GM18870 (cell line): ENCODE data around the gene SLC24A3.
A peak's percentile ranks its signal among the peaks of the same experiment; 100 is the strongest.

Source experiments
- ATAC-seq: cut with Tn5 transposase; IDR thresholded peaks from one replicate; pipeline ENCODE4 v1.9.1; 2021; ENCODE audit warnings: moderate library complexity; ENCODE audit not compliant: unreplicated experiment

SLC24A3 gene

DNA sequence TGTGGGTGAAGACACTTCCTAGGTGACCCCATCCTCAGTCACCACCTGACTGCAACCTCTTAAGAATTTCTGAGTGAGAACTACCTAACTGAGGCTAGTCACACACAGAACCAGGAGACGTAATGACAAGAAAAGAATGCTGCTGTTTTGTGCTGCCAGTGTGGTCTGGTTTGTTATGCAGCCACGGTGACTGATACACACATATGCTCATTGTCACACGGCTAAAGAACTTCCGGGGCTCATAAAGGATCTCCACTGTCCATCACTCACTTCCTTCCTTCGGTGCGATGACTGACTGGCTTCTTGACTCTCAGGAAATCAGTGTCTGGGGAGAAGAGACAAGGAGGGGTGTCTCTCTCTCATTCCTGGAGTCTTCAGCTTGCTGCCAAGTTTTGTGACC is 88.0 kb downstream of the SLC24A3 start:
- no peak for ATAC-seq

- ATAC-seq: no peak
Measured at GRCh38 chr20:19301142-19301541, 88.7 kb downstream of the SLC24A3 start.

DNA sequence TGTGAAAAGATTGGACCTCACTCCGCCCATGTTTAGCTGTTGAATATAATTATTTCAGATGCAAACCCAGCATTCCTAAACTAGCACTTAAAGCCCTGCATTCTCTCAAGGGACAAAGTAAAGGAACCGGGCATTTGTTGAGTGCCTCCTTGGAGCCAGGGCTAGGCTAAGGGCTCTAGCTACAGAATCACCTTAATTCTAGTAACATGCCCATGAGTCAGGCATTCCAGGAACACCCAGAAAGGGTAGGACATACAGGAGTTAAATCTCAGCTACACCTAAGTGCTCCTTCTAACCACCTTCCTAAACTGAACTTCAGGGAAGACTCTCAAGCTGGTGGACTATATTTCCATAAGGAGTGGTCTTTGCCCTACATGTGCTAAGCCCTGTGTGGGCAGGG is 89.4 kb downstream of the SLC24A3 start:
- ATAC-seq: no peak

GRCh38 chr20:19302714-19303113 is 90.3 kb downstream of the SLC24A3 start:
- no peak for ATAC-seq

DNA sequence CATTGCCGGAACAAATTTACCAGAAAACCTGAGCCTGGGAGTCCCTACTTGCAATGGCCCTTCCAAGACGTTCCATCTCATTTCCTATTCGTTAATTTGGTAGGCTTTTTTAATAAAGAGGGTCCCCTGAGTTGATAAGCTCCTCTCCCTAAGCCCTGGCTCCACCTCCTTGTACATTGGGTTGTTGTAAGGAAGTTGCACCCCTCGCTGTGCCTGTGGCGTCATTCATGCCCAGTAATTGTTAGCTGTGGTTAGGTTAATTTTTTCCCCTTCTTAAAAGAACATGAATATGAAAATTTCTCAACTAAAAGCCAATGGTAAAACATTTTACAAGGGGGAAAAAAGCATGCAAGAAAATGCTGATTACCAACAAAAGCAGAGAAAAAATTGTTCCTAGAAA is 91.9 kb downstream of the SLC24A3 start:
- no peak for ATAC-seq

- ATAC-seq: no peak
Measured at GRCh38 chr20:19304886-19305415, 92.5 kb downstream of the SLC24A3 start.

DNA sequence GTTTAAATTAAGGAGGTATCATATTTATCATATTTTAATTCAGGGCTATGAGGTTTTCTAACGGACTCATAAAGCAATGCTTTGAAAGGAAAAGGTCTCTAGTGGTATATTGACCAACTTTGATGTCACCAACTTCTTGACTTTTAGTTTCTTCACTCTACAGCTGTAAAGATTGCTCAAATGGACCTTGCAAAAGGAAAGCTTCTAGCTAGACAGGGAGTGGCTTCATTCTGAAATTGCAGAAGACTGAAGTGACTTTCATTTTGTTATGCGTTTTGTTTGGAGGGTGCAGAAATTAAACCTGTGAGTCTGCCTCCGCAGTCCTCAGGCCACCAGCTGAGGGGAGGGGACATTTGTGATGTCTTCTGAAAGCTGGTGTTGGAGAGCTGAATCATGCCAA is 95.7 kb downstream of the SLC24A3 start:
- ATAC-seq: no peak

- ATAC-seq: no peak
Measured at GRCh38 chr20:19310541-19310940, 98.1 kb downstream of the SLC24A3 start.

- ATAC-seq: no peak
Measured at GRCh38 chr20:19313342-19314069, 101.1 kb downstream of the SLC24A3 start.

- no peak for ATAC-seq
Measured at GRCh38 chr20:19314621-19315020, 102.2 kb downstream of the SLC24A3 start.

GRCh38 chr20:19317237-19318069 is 105.0 kb downstream of the SLC24A3 start:
- ATAC-seq: peak; percentile 52

- ATAC-seq: no peak
Measured at GRCh38 chr20:19318610-19319009, 106.2 kb downstream of the SLC24A3 start.

DNA sequence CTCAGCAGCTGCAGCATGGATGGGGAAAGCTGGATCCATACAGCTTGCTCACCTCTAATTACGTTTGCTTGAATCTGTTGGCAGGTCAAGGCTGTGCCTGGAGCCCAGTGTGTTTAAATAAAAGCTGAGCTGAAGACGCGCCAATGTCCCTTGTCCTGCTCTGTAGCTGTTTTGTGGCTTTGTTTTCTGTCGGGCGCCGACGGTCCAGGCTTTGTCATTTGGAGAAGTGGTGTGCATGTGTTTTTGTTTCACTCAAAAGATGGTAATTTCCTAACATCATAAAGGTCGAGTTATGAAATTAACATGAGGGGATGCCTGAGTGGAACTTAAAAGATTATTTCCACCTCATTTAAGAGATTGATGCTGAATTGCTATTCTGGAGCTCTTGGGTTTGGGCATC is 107.6 kb downstream of the SLC24A3 start:
- ATAC-seq: no peak

GRCh38 chr20:19321176-19321575 is 108.7 kb downstream of the SLC24A3 start:
- no peak for ATAC-seq

DNA sequence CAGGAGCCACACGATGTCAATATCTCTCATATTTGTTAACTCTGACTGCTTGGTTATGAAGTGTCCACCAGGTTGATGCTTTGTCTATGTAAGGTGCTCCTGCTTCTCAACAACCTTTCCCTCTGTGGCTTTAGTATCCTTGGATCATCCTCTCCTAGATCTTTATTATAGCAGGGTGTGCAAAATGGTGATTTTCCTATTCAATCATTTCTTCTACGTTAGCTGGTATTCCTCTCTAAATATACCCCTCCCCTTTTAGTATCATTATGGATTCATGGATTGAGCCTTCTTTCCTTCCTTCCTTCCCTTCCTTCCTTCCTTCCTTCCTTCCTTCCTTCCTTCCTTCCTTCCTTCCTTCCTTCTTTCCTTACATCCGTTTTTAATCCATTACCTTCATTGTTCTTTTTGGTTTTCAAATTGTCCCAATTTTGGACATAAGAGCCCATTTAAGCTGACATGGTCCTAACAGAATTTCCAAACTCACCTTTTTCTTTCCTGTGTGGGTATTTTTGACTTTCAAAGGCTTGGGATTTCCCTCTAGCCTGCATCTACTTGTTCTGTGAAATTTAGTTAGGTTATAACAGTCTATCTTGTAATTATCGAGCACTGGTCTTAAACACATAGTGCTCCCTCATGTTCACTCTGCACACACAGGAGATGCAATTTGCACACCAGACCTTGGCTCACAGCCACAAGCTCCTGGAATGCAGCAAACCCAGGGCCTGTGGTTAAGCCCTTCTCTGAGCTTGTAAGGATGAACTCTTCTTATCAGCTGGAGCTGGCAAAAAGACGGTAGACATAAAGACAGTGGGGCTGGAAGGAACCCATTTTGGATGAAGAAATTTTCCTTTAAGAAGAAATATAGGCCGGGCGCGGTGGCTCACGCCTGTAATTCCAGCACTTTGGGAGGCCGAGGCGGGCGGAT is 109.9 kb downstream of the SLC24A3 start:
- no peak for ATAC-seq

- no peak for ATAC-seq
Measured at GRCh38 chr20:19327401-19327800, 115.0 kb downstream of the SLC24A3 start.

DNA sequence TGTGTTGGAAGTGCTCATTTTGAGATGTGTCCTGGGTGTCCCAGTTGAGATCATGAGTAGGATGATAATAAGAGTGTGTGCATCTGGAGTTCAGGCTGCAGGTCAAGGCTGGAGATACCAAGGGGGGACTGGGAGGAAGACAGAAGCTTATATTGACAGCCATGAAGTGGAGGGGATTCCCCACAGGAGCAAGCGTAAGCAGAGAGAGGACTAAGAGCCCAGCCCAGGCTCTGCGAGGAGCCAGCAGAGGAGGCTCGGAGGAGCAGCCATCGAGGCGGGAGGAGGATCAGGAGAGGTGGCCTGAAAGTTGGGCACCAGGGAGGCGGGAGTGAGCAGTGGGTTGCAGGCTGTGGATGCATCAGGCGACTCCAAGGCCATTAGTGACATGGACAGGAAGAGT is 116.2 kb downstream of the SLC24A3 start:
- ATAC-seq: no peak

- no peak for ATAC-seq
Measured at GRCh38 chr20:19330038-19330437, 117.6 kb downstream of the SLC24A3 start.

DNA sequence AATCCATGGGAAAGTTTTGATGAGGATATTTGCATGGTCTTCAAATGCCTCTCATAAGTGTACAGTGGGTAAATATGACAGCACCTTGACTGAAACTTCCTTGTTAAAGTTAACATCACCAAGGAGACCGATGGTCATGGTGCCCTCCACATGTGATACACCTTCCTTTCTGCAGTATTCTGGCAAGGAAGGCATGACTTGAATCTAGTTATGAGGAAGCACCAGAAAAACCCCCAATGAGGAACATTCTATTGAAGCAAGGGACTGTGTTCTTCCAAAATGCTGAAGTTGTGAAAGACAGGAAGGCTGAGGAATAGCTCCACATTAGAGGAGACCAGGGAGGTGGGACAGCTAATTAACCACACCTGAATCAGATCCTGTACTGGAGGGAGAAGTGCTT is 118.3 kb downstream of the SLC24A3 start:
- no peak for ATAC-seq

DNA sequence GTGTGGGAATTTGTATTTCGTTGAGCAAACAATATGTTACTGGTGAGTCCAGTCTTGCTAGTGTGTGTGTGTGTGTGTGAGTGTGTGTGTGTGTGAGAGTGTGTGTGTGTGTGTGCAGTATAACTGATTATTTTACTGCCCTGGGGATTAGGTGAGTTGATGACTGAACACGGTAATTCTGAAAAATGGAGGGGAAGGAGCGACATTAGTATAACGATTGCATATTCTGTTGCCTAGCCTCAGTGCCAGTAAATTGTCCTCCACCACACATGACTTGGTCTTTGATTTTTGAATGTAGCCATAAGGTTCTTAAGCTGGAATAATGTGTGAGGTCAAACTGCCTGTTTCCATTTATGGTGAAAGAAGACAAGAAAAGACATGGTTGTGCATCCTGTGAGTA is 121.1 kb downstream of the SLC24A3 start:
- ATAC-seq: no peak

DNA sequence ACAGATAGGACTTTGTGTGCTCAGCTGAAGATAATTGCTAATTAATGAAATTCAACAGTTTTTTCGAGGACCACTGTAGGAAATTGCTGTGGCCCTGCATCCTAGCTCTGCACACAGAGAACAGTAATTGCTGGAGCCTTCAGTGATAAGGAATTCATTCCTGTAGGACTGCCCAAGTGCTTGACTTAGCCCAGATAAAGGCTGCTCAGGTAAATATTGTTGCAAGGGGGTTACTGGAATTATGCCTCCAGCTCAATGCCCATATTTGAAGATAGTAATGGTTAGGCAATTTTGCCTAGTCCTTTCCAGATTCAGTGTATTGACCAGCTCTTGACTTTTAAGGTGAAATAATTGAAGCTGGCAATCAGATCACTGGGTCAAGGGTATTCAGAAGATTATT is 122.9 kb downstream of the SLC24A3 start:
- no peak for ATAC-seq
